Gastrocnemius medialis (tissue), 4 donors: ENCODE measurements around the gene PGM2. TPM values are rescaled to one million over a fixed set of nuclear protein-coding genes. Genes with fewer than 3 reads are reported as not detected.

Experiments
- ATAC-seq, 2 donors: fragments of 150-250 bp; one replicate each; pipeline ENCODE4 v1.9.1; 2016
- DNase-seq, 2 donors: peaks; one replicate each; pipeline ENCODE4 v3.0.0-alpha.2; 2019
- H3K27ac ChIP-seq, 4 donors: fragments of 200-600 bp; sonication (generic); 1 replicate in 1 of 4; 2 replicates in 3 of 4; pipeline ENCODE4 v1.5.1; 2016 to 2018; ENCODE audit warnings: mild to moderate bottlenecking in 2 of 4, moderate library complexity in 1 of 4
- H3K27me3 ChIP-seq, 3 donors: fragments of 200-600 bp; sonication (generic) in 2 of 3; 1 replicate in 1 of 3; 2 replicates in 2 of 3; pipeline versions ENCODE4 v1.5.1 to v1.6.0; 2016 to 2019; ENCODE audit warnings: mild to moderate bottlenecking in 1 of 3, moderate library complexity in 1 of 3
- H3K36me3 ChIP-seq, 2 donors: fragments of 200-600 bp; sonication (generic) in 1 of 2; one replicate each; pipeline ENCODE4 v1.5.1; 2017 to 2018
- H3K4me1 ChIP-seq, 2 donors: fragments of 200-600 bp; sonication (generic) in 1 of 2; one replicate each; pipeline ENCODE4 v1.5.1; 2016 to 2017; ENCODE audit warnings: mild to moderate bottlenecking in 2 of 2
- H3K4me3 ChIP-seq, 4 donors: fragments of 200-600 bp; sonication (generic) in 3 of 4; 1 replicate in 1 of 4; 2 replicates in 3 of 4; pipeline ENCODE4 v1.5.1; 2016 to 2019; ENCODE audit warnings: mild to moderate bottlenecking in 2 of 4
- H3K9me3 ChIP-seq, 3 donors: fragments of 200-600 bp; sonication (generic) in 2 of 3; 1 replicate in 1 of 3; 2 replicates in 2 of 3; pipeline ENCODE4 v1.5.1; 2016 to 2019
- CTCF ChIP-seq, 5 experiments: fragments of 450-650 bp in 3 of 5; fragments of 200-600 bp in 2 of 5; sonication (generic) in 2 of 5; IDR thresholded peaks in 4 of 5; conservative IDR thresholded peaks in 1 of 5; 1 replicate in 4 of 5; 2 replicates in 1 of 5; pipeline ENCODE4 v1.5.1; 2016 to 2019; ENCODE audit warnings: antibody characterized with exemption in 5 of 5, mild to moderate bottlenecking in 3 of 5, moderate library complexity in 3 of 5
- POLR2A ChIP-seq, 2 donors: fragments of 450-650 bp; IDR thresholded peaks; one replicate each; pipeline ENCODE4 v1.6.1; 2017; ENCODE audit warnings: antibody characterized with exemption in 2 of 2, mild to moderate bottlenecking in 2 of 2, moderate library complexity in 2 of 2
- in situ Hi-C, 4 donors: fragments of 200-750 bp; cut with MboI; loops; one replicate each; pipeline versions ENCODE4 v1.15.0 to v1.8.0; 2017; ENCODE audit warnings: low sequenced_read_pairs in 4 of 4
- intact Hi-C: fragments of 100-400 bp; cut with DNase I; formaldehyde crosslinking; loops from one replicate; pipeline ENCODE4 v1.15.1; 2023; ENCODE audit warnings: low total_unique reads
- total RNA-seq, 4 donors: library from RNA; depleted of rRNA; stranded (reverse); fragments of >200 nt; gene quantifications; one replicate each; pipeline versions ENCODE4 v1.1.0 to v1.2.3, GENCODE V29; 2016

Gene PGM2
- total RNA-seq, 4 donors from 2014 or later = 0.92 to 3.7 (median 2.1) TPM

GRCh38 chr4:37836274-37836673, 9.8 kb downstream of the PGM2 start:
- in situ Hi-C loops = no loop called here
- no peak for DNase-seq
- TF ChIP-seq POLR2A (IDR thresholded peaks at IDR 0.05) = no peak
- no peak for TF ChIP-seq CTCF (IDR thresholded peaks at IDR 0.05 in 4 of 5, conservative IDR thresholded peaks at IDR 0.05 in 1 of 5)
- H3K27me3 ChIP-seq = no peaks in the 10 kb centered on the region
- no peaks in the 10 kb centered on the region for H3K9me3 ChIP-seq
- H3K4me3 ChIP-seq = no peak overlapping the region
- intact Hi-C loops = no loop called here
- no peak for ATAC-seq
- no peaks in the 10 kb centered on the region for H3K4me1 ChIP-seq
- H3K27ac ChIP-seq = no peak overlapping the region
- peaks cover 0 to 13% of the 10 kb centered on the region in 2 donors for H3K36me3 ChIP-seq

GRCh38 chr4:37836838-37837440, 10.5 kb downstream of the PGM2 start:
- intact Hi-C loops = no loop called here
- in situ Hi-C loops = no loop called here
- Histone ChIP-seq H3K27ac (peak overlapping the region in 2 of 4 donors; percentile 15 to 18), H3K4me3 (no peak overlapping the region), H3K4me1 (no peaks in the 10 kb centered on the region), H3K9me3 (no peaks in the 10 kb centered on the region), H3K36me3 (peaks cover 0 to 19% of the 10 kb centered on the region in 2 donors), H3K27me3 (no peaks in the 10 kb centered on the region)
- TF ChIP-seq CTCF (IDR thresholded peaks at IDR 0.05 in 4 of 5, conservative IDR thresholded peaks at IDR 0.05 in 1 of 5) (no peak), POLR2A (IDR thresholded peaks at IDR 0.05) (no peak)
- ATAC-seq = no peak
- DNase-seq = no peak

- in situ Hi-C loops = no loop called here
- H3K9me3 ChIP-seq = no peaks in the 10 kb centered on the region
- TF ChIP-seq POLR2A (IDR thresholded peaks at IDR 0.05) = no peak
- TF ChIP-seq CTCF (IDR thresholded peaks at IDR 0.05 in 4 of 5, conservative IDR thresholded peaks at IDR 0.05 in 1 of 5) = no peak
- H3K27me3 ChIP-seq = no peaks in the 10 kb centered on the region
- H3K27ac ChIP-seq = peak overlapping the region in 2 of 4 donors; percentile 18 to 41
- no peak overlapping the region for H3K4me3 ChIP-seq
- no peak for DNase-seq
- H3K4me1 ChIP-seq = no peaks in the 10 kb centered on the region
- intact Hi-C loops = no loop called here
- ATAC-seq = no peak
- peaks cover 0 to 21% of the 10 kb centered on the region in 2 donors for H3K36me3 ChIP-seq
Measured at GRCh38 chr4:37837446-37837845, 11.0 kb downstream of the PGM2 start.

- H3K27me3 ChIP-seq = no peaks in the 10 kb centered on the region
- intact Hi-C loops (no loop called here), in situ Hi-C loops (no loop called here)
- no peaks in the 10 kb centered on the region for H3K4me1 ChIP-seq
- no peaks in the 10 kb centered on the region for H3K9me3 ChIP-seq
- peaks cover 0 to 21% of the 10 kb centered on the region in 2 donors for H3K36me3 ChIP-seq
- no peak overlapping the region for H3K4me3 ChIP-seq
- H3K27ac ChIP-seq = no peak overlapping the region
- ATAC-seq = no peak
- no peak for DNase-seq
- no peak for TF ChIP-seq POLR2A (IDR thresholded peaks at IDR 0.05)
- no peak for TF ChIP-seq CTCF (IDR thresholded peaks at IDR 0.05 in 4 of 5, conservative IDR thresholded peaks at IDR 0.05 in 1 of 5)
Measured at GRCh38 chr4:37839426-37839825, 12.9 kb downstream of the PGM2 start.

- Histone ChIP-seq H3K9me3 (no peaks in the 10 kb centered on the region), H3K27ac (no peak overlapping the region), H3K36me3 (peaks cover 0 to 31% of the 10 kb centered on the region in 2 donors), H3K4me1 (no peaks in the 10 kb centered on the region), H3K27me3 (no peaks in the 10 kb centered on the region), H3K4me3 (no peak overlapping the region)
- TF ChIP-seq CTCF (IDR thresholded peaks at IDR 0.05 in 4 of 5, conservative IDR thresholded peaks at IDR 0.05 in 1 of 5) (no peak), POLR2A (IDR thresholded peaks at IDR 0.05) (no peak)
- ATAC-seq (no peak), DNase-seq (no peak)
- in situ Hi-C loops = no loop called here
- intact Hi-C loops = no loop called here
Measured at GRCh38 chr4:37844204-37844603, 17.7 kb downstream of the PGM2 start.
